Osteoblast (primary cell): ENCODE measurements around the gene SLC7A14. TPM values are rescaled to one million over a fixed set of nuclear protein-coding genes. Genes with fewer than 3 reads are reported as not detected.

Experiments
- DNase-seq: peaks from one replicate; pipeline ENCODE4 v3.0.0; 2011; ENCODE audit warnings: low spot score, mixed read lengths; ENCODE audit not compliant: insufficient read length; ENCODE audit errors: missing footprints
- H2AFZ ChIP-seq: 2 replicates; pipeline ENCODE4 v1.6.0; 2011; ENCODE audit warnings: mild to moderate bottlenecking, low read length
- H3K27ac ChIP-seq: 2 replicates; pipeline ENCODE4 v1.5.1; 2011; ENCODE audit warnings: mild to moderate bottlenecking, low read depth, low read length, moderate library complexity
- H3K27me3 ChIP-seq: 2 replicates; pipeline ENCODE4 v1.6.0; 2012; ENCODE audit warnings: mild to moderate bottlenecking, control low read depth, inconsistent platforms, low read length, moderate library complexity; ENCODE audit not compliant: insufficient read depth
- H3K36me3 ChIP-seq: 2 replicates; pipeline ENCODE4 v1.5.1; 2011; ENCODE audit warnings: mild to moderate bottlenecking, low read length, control low read depth, moderate library complexity; ENCODE audit not compliant: insufficient read depth
- H3K4me1 ChIP-seq: 2 replicates; pipeline ENCODE4 v1.5.1; 2011; ENCODE audit warnings: mild to moderate bottlenecking, low read length, control low read depth, moderate library complexity; ENCODE audit not compliant: insufficient read depth
- H3K4me2 ChIP-seq: 2 replicates; pipeline ENCODE4 v1.6.0; 2011; ENCODE audit warnings: mild to moderate bottlenecking, low read length; ENCODE audit not compliant: insufficient read depth
- H3K4me3 ChIP-seq: fragments of 200-600 bp; sonication (generic); 3 replicates; pipeline ENCODE4 v1.5.1; 2012; ENCODE audit warnings: mild to moderate bottlenecking, low read length, inconsistent platforms; ENCODE audit not compliant: insufficient read depth
- H3K79me2 ChIP-seq: 2 replicates; pipeline ENCODE4 v1.6.0; 2012; ENCODE audit warnings: mild to moderate bottlenecking, low read length, control low read depth, inconsistent platforms; ENCODE audit not compliant: insufficient read depth
- H3K9me3 ChIP-seq: 2 replicates; pipeline ENCODE4 v1.5.1; 2011; ENCODE audit warnings: low read depth, low read length, control low read depth
- H4K20me1 ChIP-seq: 2 replicates; pipeline ENCODE4 v1.6.0; 2012; ENCODE audit warnings: mild to moderate bottlenecking, low read length, control low read depth; ENCODE audit not compliant: insufficient read depth
- CTCF ChIP-seq: IDR thresholded peaks from 2 replicates; pipeline ENCODE4 v1.5.1; 2011; ENCODE audit warnings: mild to moderate bottlenecking, low read depth, low read length, moderate library complexity; ENCODE audit errors: extremely low read depth
- total RNA-seq: library from RNA; depleted of rRNA; stranded (reverse); fragments of >200 nt; gene quantifications from 2 replicates; pipeline ENCODE4 v1.2.3, GENCODE V29; 2012

SLC7A14 gene
- total RNA-seq, 1 donor, result 0.36 TPM

DNA sequence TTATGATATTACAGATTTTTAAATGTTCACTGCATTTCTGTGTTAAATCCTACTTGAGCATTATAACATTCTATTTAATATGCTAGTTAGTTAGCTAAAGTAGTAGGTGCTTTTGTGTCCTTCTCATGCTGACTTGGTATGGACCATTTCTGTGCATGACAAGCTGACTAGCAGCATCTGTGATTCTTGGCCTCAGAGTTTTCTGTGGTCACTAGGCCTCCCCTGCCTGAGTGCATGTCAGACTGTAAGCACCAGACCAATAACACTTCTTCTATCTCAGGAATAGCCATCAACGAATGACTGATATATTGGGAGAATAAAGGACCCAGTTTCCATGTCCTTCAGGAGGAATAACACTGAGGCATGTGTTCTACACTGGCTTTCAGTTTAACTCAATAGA is 22.6 kb upstream of the SLC7A14 start:
- no peak for TF ChIP-seq CTCF
- no peak for DNase-seq

GRCh38 chr3:170606675-170607074 is 20.8 kb upstream of the SLC7A14 start:
- Histone ChIP-seq H3K4me3 (no peak overlapping the region), H4K20me1 (no peaks in the 10 kb centered on the region), H2AFZ (no peak overlapping the region), H3K27ac (no peak overlapping the region), H3K4me1 (no peaks in the 10 kb centered on the region), H3K27me3 (no peaks in the 10 kb centered on the region), H3K79me2 (no peaks in the 10 kb centered on the region), H3K4me2 (no peak overlapping the region), H3K36me3 (no peaks in the 10 kb centered on the region), H3K9me3 (no peaks in the 10 kb centered on the region)
- no peak for TF ChIP-seq CTCF
- DNase-seq, result no peak

More for the DNA sequence above, 22.6 kb upstream of the SLC7A14 start:
- Histone ChIP-seq H3K27ac (no peak overlapping the region), H4K20me1 (no peaks in the 10 kb centered on the region), H3K4me2 (no peak overlapping the region), H3K4me3 (no peak overlapping the region), H3K27me3 (no peaks in the 10 kb centered on the region), H2AFZ (no peak overlapping the region), H3K9me3 (no peaks in the 10 kb centered on the region), H3K36me3 (no peaks in the 10 kb centered on the region), H3K4me1 (no peaks in the 10 kb centered on the region), H3K79me2 (no peaks in the 10 kb centered on the region)

DNA sequence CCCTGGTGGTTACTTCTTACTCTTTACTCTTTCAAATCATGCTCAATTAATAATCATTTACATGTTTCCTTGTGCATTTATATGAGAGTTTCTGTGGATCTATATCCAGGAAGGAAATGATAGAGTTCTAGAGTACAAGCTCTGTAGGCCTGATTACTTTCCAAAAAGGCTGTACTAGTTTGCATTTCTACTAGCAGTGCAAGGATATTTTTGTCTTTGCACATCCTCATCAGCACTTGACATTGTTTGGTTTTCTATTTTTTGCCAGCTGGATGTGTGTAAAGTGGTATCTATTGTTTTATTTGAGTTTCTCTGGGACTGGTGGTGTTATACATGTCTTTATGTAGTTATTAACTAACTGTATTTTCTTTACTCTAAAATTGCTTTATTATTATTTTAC is 19.6 kb upstream of the SLC7A14 start:
- Histone ChIP-seq H3K4me1 (no peaks in the 10 kb centered on the region), H3K79me2 (no peaks in the 10 kb centered on the region), H3K36me3 (no peaks in the 10 kb centered on the region), H4K20me1 (no peaks in the 10 kb centered on the region), H3K9me3 (no peaks in the 10 kb centered on the region), H3K4me3 (no peak overlapping the region), H3K4me2 (no peak overlapping the region), H3K27ac (no peak overlapping the region), H2AFZ (no peak overlapping the region), H3K27me3 (no peaks in the 10 kb centered on the region)
- DNase-seq, result no peak
- no peak for TF ChIP-seq CTCF

GRCh38 chr3:170603770-170604510 is 18.1 kb upstream of the SLC7A14 start:
- H3K27me3 ChIP-seq, result no peaks in the 10 kb centered on the region
- no peak overlapping the region for H2AFZ ChIP-seq
- H4K20me1 ChIP-seq, result no peaks in the 10 kb centered on the region
- no peak for TF ChIP-seq CTCF
- H3K4me2 ChIP-seq, result no peak overlapping the region
- DNase-seq, result no peak
- H3K4me3 ChIP-seq, result no peak overlapping the region
- H3K4me1 ChIP-seq, result no peaks in the 10 kb centered on the region
- H3K27ac ChIP-seq, result no peak overlapping the region
- no peaks in the 10 kb centered on the region for H3K9me3 ChIP-seq
- no peaks in the 10 kb centered on the region for H3K36me3 ChIP-seq
- no peaks in the 10 kb centered on the region for H3K79me2 ChIP-seq
